HEK293 (cell line): Measurements from ENCODE around the gene CCDC112.

Experiments used
- CTCF ChIP-seq: fragments of 450-650 bp; formaldehyde crosslinking; IDR thresholded peaks from 2 replicates; pipeline ENCODE4 v1.5.1; 2016; ENCODE audit warnings: missing biosample characterization, missing genetic modification characterization
- SP2 ChIP-seq: fragments of 450-650 bp; formaldehyde crosslinking; IDR thresholded peaks from 2 replicates; pipeline ENCODE4 v1.5.1; 2016; ENCODE audit warnings: missing biosample characterization, missing genetic modification characterization
- ZBTB49 ChIP-seq: fragments of 450-650 bp; formaldehyde crosslinking; IDR thresholded peaks from 2 replicates; pipeline ENCODE4 v1.5.1; 2016; ENCODE audit warnings: missing biosample characterization, missing genetic modification characterization, low read depth
- ZBTB8A ChIP-seq: fragments of 450-650 bp; formaldehyde crosslinking; IDR thresholded peaks from 2 replicates; pipeline ENCODE4 v1.5.1; 2016; ENCODE audit warnings: missing biosample characterization, missing genetic modification characterization
- ZNF302 ChIP-seq: fragments of 450-650 bp; formaldehyde crosslinking; IDR thresholded peaks from 2 replicates; pipeline ENCODE4 v1.5.1; 2016; ENCODE audit warnings: missing biosample characterization, missing genetic modification characterization, low read depth
- ZNF423 ChIP-seq: fragments of 450-650 bp; formaldehyde crosslinking; IDR thresholded peaks from 2 replicates; pipeline ENCODE4 v1.5.1; 2016; ENCODE audit warnings: missing biosample characterization, missing genetic modification characterization
- ZNF488 ChIP-seq: fragments of 450-650 bp; formaldehyde crosslinking; IDR thresholded peaks from 2 replicates; pipeline ENCODE4 v1.5.1; 2016; ENCODE audit warnings: missing biosample characterization, missing genetic modification characterization
- ZNF585B ChIP-seq: fragments of 450-650 bp; formaldehyde crosslinking; IDR thresholded peaks from 2 replicates; pipeline ENCODE4 v1.5.1; 2016; ENCODE audit warnings: missing biosample characterization, missing genetic modification characterization
- ZNF747 ChIP-seq: fragments of 450-650 bp; formaldehyde crosslinking; IDR thresholded peaks from 2 replicates; pipeline ENCODE4 v1.5.1; 2016; ENCODE audit warnings: missing biosample characterization, missing genetic modification characterization
- ZSCAN30 ChIP-seq: fragments of 450-650 bp; IDR thresholded peaks from 2 replicates; pipeline ENCODE4 v1.5.1; 2018; ENCODE audit warnings: missing biosample characterization, mild to moderate bottlenecking, missing genetic modification characterization, moderate library complexity
- TF ChIP-seq, protein P1 (sequence below): fragments of 450-650 bp; formaldehyde crosslinking; IDR thresholded peaks from 2 replicates; pipeline ENCODE4 v1.5.1; 2016; ENCODE audit warnings: missing biosample characterization, missing genetic modification characterization
- TF ChIP-seq, protein P2 (sequence below): fragments of 450-650 bp; formaldehyde crosslinking; IDR thresholded peaks from 2 replicates; pipeline ENCODE4 v1.5.1; 2017; ENCODE audit warnings: missing biosample characterization, missing genetic modification characterization

GRCh38 chr5:115329475-115329874 is 33.0 kb upstream of the CCDC112 start:
- no peak for TF ChIP-seq ZNF747
- TF ChIP-seq ZNF302 (tag by site-specific recombination) = no peak
- TF ChIP-seq ZSCAN30 = no peak
- no peak for TF ChIP-seq ZNF423 (tag by site-specific recombination)
- no peak for TF ChIP-seq CTCF
- TF ChIP-seq ZBTB49 (tag by site-specific recombination) = no peak
- no peak for TF ChIP-seq ZNF585B (tag by site-specific recombination)
- TF ChIP-seq, protein P1, sequence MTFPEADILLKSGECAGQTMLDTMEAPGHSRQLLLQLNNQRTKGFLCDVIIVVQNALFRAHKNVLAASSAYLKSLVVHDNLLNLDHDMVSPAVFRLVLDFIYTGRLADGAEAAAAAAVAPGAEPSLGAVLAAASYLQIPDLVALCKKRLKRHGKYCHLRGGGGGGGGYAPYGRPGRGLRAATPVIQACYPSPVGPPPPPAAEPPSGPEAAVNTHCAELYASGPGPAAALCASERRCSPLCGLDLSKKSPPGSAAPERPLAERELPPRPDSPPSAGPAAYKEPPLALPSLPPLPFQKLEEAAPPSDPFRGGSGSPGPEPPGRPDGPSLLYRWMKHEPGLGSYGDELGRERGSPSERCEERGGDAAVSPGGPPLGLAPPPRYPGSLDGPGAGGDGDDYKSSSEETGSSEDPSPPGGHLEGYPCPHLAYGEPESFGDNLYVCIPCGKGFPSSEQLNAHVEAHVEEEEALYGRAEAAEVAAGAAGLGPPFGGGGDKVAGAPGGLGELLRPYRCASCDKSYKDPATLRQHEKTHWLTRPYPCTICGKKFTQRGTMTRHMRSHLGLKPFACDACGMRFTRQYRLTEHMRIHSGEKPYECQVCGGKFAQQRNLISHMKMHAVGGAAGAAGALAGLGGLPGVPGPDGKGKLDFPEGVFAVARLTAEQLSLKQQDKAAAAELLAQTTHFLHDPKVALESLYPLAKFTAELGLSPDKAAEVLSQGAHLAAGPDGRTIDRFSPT (tag by site-specific recombination) = no peak
- TF ChIP-seq, protein P2, sequence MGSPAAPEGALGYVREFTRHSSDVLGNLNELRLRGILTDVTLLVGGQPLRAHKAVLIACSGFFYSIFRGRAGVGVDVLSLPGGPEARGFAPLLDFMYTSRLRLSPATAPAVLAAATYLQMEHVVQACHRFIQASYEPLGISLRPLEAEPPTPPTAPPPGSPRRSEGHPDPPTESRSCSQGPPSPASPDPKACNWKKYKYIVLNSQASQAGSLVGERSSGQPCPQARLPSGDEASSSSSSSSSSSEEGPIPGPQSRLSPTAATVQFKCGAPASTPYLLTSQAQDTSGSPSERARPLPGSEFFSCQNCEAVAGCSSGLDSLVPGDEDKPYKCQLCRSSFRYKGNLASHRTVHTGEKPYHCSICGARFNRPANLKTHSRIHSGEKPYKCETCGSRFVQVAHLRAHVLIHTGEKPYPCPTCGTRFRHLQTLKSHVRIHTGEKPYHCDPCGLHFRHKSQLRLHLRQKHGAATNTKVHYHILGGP (tag by site-specific recombination) = no peak
- TF ChIP-seq ZBTB8A (tag by site-specific recombination) = no peak
- no peak for TF ChIP-seq SP2 (tag by site-specific recombination)
- TF ChIP-seq ZNF488 (tag by site-specific recombination) = no peak
